Peyer's patch (tissue), 4 donors: ENCODE measurements around the gene UBR2.

Experiments used
- POLR2A ChIP-seq, 2 donors: fragments of 450-650 bp; IDR thresholded peaks; one replicate each; pipeline ENCODE4 v1.5.1; 2017; ENCODE audit warnings: antibody characterized with exemption in 2 of 2, mild to moderate bottlenecking in 2 of 2, moderate library complexity in 2 of 2
- TF ChIP-seq, protein P1 (sequence below), 6 experiments: fragments of 450-650 bp in 4 of 6; fragments of 200-600 bp in 2 of 6; sonication (generic) in 1 of 6; IDR thresholded peaks; one replicate each; pipeline ENCODE4 v1.5.1; 2017 to 2019; ENCODE audit warnings: antibody characterized with exemption in 6 of 6, mild to moderate bottlenecking in 3 of 6, moderate library complexity in 1 of 6

DNA sequence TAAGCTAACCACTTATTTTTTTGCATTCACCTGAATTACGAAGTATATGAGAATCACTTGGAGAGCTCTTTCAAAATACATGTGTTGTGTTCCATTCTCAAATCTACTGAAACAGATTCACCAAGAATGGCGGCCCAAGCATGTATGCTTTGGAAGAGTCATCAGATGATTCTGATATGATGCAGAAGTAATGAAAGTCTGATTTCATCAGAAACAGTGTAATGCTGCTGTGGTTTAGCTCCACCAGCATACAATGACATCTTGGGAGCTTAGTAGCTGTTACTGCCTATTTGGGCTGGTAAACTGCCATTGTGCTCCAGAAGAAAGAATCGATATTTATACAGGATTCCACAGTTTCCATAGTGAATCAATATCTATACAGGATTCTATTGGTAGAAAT, 52.9 kb downstream of the UBR2 start:
- no peak for TF ChIP-seq POLR2A (IDR thresholded peaks at IDR 0.05)
- TF ChIP-seq, protein P1, sequence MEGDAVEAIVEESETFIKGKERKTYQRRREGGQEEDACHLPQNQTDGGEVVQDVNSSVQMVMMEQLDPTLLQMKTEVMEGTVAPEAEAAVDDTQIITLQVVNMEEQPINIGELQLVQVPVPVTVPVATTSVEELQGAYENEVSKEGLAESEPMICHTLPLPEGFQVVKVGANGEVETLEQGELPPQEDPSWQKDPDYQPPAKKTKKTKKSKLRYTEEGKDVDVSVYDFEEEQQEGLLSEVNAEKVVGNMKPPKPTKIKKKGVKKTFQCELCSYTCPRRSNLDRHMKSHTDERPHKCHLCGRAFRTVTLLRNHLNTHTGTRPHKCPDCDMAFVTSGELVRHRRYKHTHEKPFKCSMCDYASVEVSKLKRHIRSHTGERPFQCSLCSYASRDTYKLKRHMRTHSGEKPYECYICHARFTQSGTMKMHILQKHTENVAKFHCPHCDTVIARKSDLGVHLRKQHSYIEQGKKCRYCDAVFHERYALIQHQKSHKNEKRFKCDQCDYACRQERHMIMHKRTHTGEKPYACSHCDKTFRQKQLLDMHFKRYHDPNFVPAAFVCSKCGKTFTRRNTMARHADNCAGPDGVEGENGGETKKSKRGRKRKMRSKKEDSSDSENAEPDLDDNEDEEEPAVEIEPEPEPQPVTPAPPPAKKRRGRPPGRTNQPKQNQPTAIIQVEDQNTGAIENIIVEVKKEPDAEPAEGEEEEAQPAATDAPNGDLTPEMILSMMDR (IDR thresholded peaks at IDR 0.05) = no peak
